HepG2 (cell line): ENCODE results near the gene VWA1. TPM values are rescaled to one million over a fixed set of nuclear protein-coding genes. Genes with fewer than 3 reads are reported as not detected.

Experiments used
- GABPB1 ChIP-seq: IDR thresholded peaks from 2 replicates; pipeline ENCODE4 v1.6.1; 2016; ENCODE audit warnings: mild to moderate bottlenecking, missing genetic modification reagents, moderate library complexity, missing compliant biosample characterization
- HDAC1 ChIP-seq: sonication (generic); formaldehyde crosslinking; IDR thresholded peaks from 2 replicates; pipeline ENCODE4 v1.5.1; 2020; ENCODE audit warnings: mild to moderate bottlenecking, missing genetic modification reagents
- KDM2A ChIP-seq: sonication (generic); formaldehyde crosslinking; IDR thresholded peaks from 2 replicates; pipeline ENCODE4 v1.4.0; 2020; ENCODE audit warnings: low read depth, missing genetic modification reagents, borderline replicate concordance
- KMT2A ChIP-seq: sonication (generic); formaldehyde crosslinking; IDR thresholded peaks from 2 replicates; pipeline ENCODE4 v1.4.0; 2020; ENCODE audit warnings: missing genetic modification reagents
- KMT2B ChIP-seq: IDR thresholded peaks from 2 replicates; pipeline ENCODE4 v1.6.1; 2016; ENCODE audit warnings: missing genetic modification reagents, missing compliant biosample characterization
- MAFF ChIP-seq: IDR thresholded peaks from 2 replicates; pipeline ENCODE4 v1.6.1; 2011; ENCODE audit warnings: low read depth, low read length, improper control_type of control experiment
- MTF1 ChIP-seq: sonication (generic); formaldehyde crosslinking; IDR thresholded peaks from 2 replicates; pipeline ENCODE4 v1.5.0; 2020; ENCODE audit warnings: missing genetic modification reagents
- NFRKB ChIP-seq: fragments of 450-650 bp; IDR thresholded peaks from 2 replicates; pipeline ENCODE4 v1.6.1; 2017
- PHF21A ChIP-seq: sonication (generic); formaldehyde crosslinking; IDR thresholded peaks from 2 replicates; pipeline ENCODE4 v1.5.0; 2020; ENCODE audit warnings: mild to moderate bottlenecking, missing genetic modification reagents
- PITX1 ChIP-seq: sonication (generic); formaldehyde crosslinking; IDR thresholded peaks from 2 replicates; pipeline ENCODE4 v1.5.1; 2020; ENCODE audit warnings: mild to moderate bottlenecking, missing genetic modification reagents
- POLR2AphosphoS2 ChIP-seq: IDR thresholded peaks from 2 replicates; pipeline ENCODE4 v1.6.1; 2011; ENCODE audit warnings: low read depth, low read length, improper control_type of control experiment
- REST ChIP-seq, 2 experiments: IDR thresholded peaks; 2 replicates each; pipeline ENCODE4 v1.6.1; 2011 to 2012; ENCODE audit warnings: low read length in 2 of 2, borderline replicate concordance in 1 of 2, low read depth in 1 of 2, mild to moderate bottlenecking in 1 of 2, moderate library complexity in 1 of 2
- SNRNP70 ChIP-seq: fragments of 200-400 bp; formaldehyde crosslinking; IDR thresholded peaks from 2 replicates; pipeline ENCODE4 v1.6.1; 2017; ENCODE audit warnings: mild to moderate bottlenecking, low read depth, low read length, moderate library complexity
- SOX6 ChIP-seq, 2 experiments: fragments of 450-650 bp in 1 of 2; sonication (generic) in 1 of 2; formaldehyde crosslinking in 1 of 2; IDR thresholded peaks; 2 replicates each; pipeline versions ENCODE4 v1.4.0 to v1.6.1; 2017 to 2020; ENCODE audit warnings: antibody characterized with exemption in 1 of 2, mild to moderate bottlenecking in 1 of 2, missing genetic modification reagents in 1 of 2
- SSRP1 ChIP-seq: IDR thresholded peaks from 2 replicates; pipeline ENCODE4 v1.6.1; 2016; ENCODE audit warnings: control low read depth
- U2AF2 ChIP-seq: fragments of 200-400 bp; formaldehyde crosslinking; IDR thresholded peaks from 2 replicates; pipeline ENCODE4 v1.6.1; 2017; ENCODE audit warnings: low read depth, mild to moderate bottlenecking, low read length
- ZNF460 ChIP-seq: sonication (generic); formaldehyde crosslinking; IDR thresholded peaks from 2 replicates; pipeline ENCODE4 v1.5.1; 2020; ENCODE audit warnings: missing genetic modification reagents, mild to moderate bottlenecking, borderline replicate concordance
- ZNF558 ChIP-seq: sonication (generic); formaldehyde crosslinking; IDR thresholded peaks from 2 replicates; pipeline ENCODE4 v1.9.0; 2022; ENCODE audit warnings: mild to moderate bottlenecking, missing genetic modification reagents, borderline replicate concordance
- ZNF674 ChIP-seq: sonication (generic); formaldehyde crosslinking; IDR thresholded peaks from 2 replicates; pipeline ENCODE4 v1.5.0; 2020; ENCODE audit warnings: low read depth, mild to moderate bottlenecking, missing genetic modification reagents
- ZNF737 ChIP-seq: sonication (generic); formaldehyde crosslinking; IDR thresholded peaks from 2 replicates; pipeline ENCODE4 v1.5.0; 2020; ENCODE audit warnings: missing genetic modification reagents, mild to moderate bottlenecking, borderline replicate concordance
- ZNF878 ChIP-seq: sonication (generic); formaldehyde crosslinking; IDR thresholded peaks from 2 replicates; pipeline ENCODE4 v1.8.1; 2023; ENCODE audit warnings: mild to moderate bottlenecking, missing genetic modification reagents, moderate library complexity
- ZSCAN30 ChIP-seq: sonication (generic); formaldehyde crosslinking; IDR thresholded peaks from 2 replicates; pipeline ENCODE4 v1.5.0; 2020; ENCODE audit warnings: mild to moderate bottlenecking, missing genetic modification reagents
- polyA plus RNA-seq, 8 experiments: library from polyadenylated mRNA; depleted of rRNA in 3 of 8; stranded (reverse) in 7 of 8; unstranded in 1 of 8; fragments of >200 nt; fragmentation: Illumina TruSeq in 4 of 8; extraction: Trizol in 4 of 8; gene quantifications; 2 replicates each; pipeline versions ENCODE4 v1.2.1 to v1.2.3, GENCODE V29; 2011 to 2016; ENCODE audit warnings: low read depth in 4 of 8, missing spikeins in 1 of 8, mixed read lengths in 1 of 8; ENCODE audit not compliant: insufficient read depth in 1 of 8
- total RNA-seq, 5 experiments: library from RNA; depleted of rRNA; stranded (reverse); fragments of >200 nt; fragmentation: Illumina TruSeq; extraction: Trizol; gene quantifications; 2 replicates each; pipeline ENCODE4 v1.2.3, GENCODE V29; 2016; ENCODE audit warnings: low read depth in 1 of 5
- TF ChIP-seq, protein P1 (sequence below): sonication (generic); formaldehyde crosslinking; conservative IDR thresholded peaks from 2 replicates; pipeline ENCODE4 v1.8.0; 2022; ENCODE audit warnings: missing genetic modification reagents
- TF ChIP-seq, protein P2 (sequence below): sonication (generic); formaldehyde crosslinking; conservative IDR thresholded peaks from 2 replicates; pipeline ENCODE4 v1.4.0; 2020; ENCODE audit warnings: missing genetic modification reagents

Gene VWA1
- total and polyA plus RNA-seq, 2 of the 13 experiments (the other 11 are each of a cell fraction or from before 2014, with no cell fraction given), result 40.9 to 57.5 TPM

- no peak for TF ChIP-seq ZNF878
- TF ChIP-seq PHF21A (CRISPR knock-in tag), result peak; percentile 80
- TF ChIP-seq SOX6 (IDR thresholded peaks at IDR 0.05), result no peak
- peak; percentile 71 for TF ChIP-seq SOX6 (CRISPR knock-in tag; IDR thresholded peaks at IDR 0.05)
- no peak; the same call in 1 of the 2 replicates for TF ChIP-seq ZNF737 (CRISPR knock-in tag)
- TF ChIP-seq, protein P1, sequence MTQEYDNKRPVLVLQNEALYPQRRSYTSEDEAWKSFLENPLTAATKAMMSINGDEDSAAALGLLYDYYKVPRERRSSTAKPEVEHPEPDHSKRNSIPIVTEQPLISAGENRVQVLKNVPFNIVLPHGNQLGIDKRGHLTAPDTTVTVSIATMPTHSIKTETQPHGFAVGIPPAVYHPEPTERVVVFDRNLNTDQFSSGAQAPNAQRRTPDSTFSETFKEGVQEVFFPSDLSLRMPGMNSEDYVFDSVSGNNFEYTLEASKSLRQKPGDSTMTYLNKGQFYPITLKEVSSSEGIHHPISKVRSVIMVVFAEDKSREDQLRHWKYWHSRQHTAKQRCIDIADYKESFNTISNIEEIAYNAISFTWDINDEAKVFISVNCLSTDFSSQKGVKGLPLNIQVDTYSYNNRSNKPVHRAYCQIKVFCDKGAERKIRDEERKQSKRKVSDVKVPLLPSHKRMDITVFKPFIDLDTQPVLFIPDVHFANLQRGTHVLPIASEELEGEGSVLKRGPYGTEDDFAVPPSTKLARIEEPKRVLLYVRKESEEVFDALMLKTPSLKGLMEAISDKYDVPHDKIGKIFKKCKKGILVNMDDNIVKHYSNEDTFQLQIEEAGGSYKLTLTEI, result no peak
- peak; percentile 57; the same call in 1 of the 2 replicates for TF ChIP-seq KDM2A (CRISPR knock-in tag)
- no peak for TF ChIP-seq ZNF558
- no peak for TF ChIP-seq NFRKB
- no peak for TF ChIP-seq SNRNP70
- peak; percentile 50; the same call in 1 of the 2 replicates for TF ChIP-seq GABPB1
- TF ChIP-seq ZSCAN30 (CRISPR knock-in tag), result 0 out of 2 replicates have a peak, but pooled peaks have one; percentile 58
- TF ChIP-seq KMT2B (CRISPR knock-in tag), result no peak
- no peak for TF ChIP-seq U2AF2
- no peak for TF ChIP-seq ZNF674 (CRISPR knock-in tag)
- TF ChIP-seq REST (IDR thresholded peaks at IDR 0.05; ENCODE audit: borderline replicate concordance in 1 of 2, low read depth in 1 of 2, low read length in 2 of 2), result no peak
- TF ChIP-seq PITX1 (CRISPR knock-in tag), result no peak; the same call in 1 of the 2 replicates
- no peak for TF ChIP-seq MTF1 (CRISPR knock-in tag)
- TF ChIP-seq, protein P2, sequence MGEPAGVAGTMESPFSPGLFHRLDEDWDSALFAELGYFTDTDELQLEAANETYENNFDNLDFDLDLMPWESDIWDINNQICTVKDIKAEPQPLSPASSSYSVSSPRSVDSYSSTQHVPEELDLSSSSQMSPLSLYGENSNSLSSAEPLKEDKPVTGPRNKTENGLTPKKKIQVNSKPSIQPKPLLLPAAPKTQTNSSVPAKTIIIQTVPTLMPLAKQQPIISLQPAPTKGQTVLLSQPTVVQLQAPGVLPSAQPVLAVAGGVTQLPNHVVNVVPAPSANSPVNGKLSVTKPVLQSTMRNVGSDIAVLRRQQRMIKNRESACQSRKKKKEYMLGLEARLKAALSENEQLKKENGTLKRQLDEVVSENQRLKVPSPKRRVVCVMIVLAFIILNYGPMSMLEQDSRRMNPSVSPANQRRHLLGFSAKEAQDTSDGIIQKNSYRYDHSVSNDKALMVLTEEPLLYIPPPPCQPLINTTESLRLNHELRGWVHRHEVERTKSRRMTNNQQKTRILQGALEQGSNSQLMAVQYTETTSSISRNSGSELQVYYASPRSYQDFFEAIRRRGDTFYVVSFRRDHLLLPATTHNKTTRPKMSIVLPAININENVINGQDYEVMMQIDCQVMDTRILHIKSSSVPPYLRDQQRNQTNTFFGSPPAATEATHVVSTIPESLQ (CRISPR knock-in tag), result no peak
- no peak for TF ChIP-seq SSRP1
- TF ChIP-seq ZNF460 (CRISPR knock-in tag), result no peak
- TF ChIP-seq HDAC1 (CRISPR knock-in tag), result peak; percentile 77
- TF ChIP-seq POLR2AphosphoS2, result no peak
- no peak for TF ChIP-seq MAFF
- TF ChIP-seq KMT2A, result no peak
Measured at GRCh38 chr1:1421147-1421906, 14.2 kb upstream of the VWA1 start, which contains the start of gene ANKRD65 (continued).
